ENCODE data around the gene RASGRP4. TPM values are rescaled to one million over a fixed set of nuclear protein-coding genes. Genes with fewer than 3 reads are reported as not detected.
A peak's percentile ranks its signal among the peaks of the same experiment; 100 is the strongest.

Gene RASGRP4
- total RNA-seq, 1 experiment from 2014 or later, result not detected

DNA sequence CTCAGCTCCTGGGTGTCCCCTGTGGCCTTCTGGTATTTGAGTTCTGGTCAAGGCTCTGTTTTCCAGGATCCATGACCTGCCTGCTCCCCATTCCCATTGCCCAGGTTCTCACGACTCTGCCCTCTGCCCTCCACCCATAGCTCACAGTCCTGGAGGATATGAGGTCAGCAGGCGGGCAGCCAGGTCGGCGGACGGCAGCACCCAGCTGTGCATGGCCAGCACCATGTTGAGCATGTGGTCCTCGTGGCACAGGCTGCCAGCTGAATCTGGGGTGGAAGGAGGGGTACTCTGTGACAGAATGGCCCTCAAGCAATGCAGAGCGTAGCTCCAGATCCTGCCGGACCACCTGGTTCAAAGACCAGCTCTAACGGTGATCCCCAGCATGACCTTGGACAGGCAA lies 5.1 kb downstream of the RASGRP4 start:
- ATAC-seq, result no peak
- no peaks in the 10 kb centered on the region for H3K27me3 ChIP-seq (ENCODE audit: control insufficient read depth, insufficient read depth, low read length)
- no peak for DNase-seq (ENCODE audit: low read depth, low spot score)
- H3K9me3 ChIP-seq (ENCODE audit: control insufficient read depth, insufficient read depth, low read depth, low read length), result no peaks in the 10 kb centered on the region
- H3K4me3 ChIP-seq (ENCODE audit: low read depth in 2 of 2, low read length in 2 of 2), result no peak overlapping the region
- TF ChIP-seq, protein P1, sequence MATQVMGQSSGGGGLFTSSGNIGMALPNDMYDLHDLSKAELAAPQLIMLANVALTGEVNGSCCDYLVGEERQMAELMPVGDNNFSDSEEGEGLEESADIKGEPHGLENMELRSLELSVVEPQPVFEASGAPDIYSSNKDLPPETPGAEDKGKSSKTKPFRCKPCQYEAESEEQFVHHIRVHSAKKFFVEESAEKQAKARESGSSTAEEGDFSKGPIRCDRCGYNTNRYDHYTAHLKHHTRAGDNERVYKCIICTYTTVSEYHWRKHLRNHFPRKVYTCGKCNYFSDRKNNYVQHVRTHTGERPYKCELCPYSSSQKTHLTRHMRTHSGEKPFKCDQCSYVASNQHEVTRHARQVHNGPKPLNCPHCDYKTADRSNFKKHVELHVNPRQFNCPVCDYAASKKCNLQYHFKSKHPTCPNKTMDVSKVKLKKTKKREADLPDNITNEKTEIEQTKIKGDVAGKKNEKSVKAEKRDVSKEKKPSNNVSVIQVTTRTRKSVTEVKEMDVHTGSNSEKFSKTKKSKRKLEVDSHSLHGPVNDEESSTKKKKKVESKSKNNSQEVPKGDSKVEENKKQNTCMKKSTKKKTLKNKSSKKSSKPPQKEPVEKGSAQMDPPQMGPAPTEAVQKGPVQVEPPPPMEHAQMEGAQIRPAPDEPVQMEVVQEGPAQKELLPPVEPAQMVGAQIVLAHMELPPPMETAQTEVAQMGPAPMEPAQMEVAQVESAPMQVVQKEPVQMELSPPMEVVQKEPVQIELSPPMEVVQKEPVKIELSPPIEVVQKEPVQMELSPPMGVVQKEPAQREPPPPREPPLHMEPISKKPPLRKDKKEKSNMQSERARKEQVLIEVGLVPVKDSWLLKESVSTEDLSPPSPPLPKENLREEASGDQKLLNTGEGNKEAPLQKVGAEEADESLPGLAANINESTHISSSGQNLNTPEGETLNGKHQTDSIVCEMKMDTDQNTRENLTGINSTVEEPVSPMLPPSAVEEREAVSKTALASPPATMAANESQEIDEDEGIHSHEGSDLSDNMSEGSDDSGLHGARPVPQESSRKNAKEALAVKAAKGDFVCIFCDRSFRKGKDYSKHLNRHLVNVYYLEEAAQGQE (IDR thresholded peaks at IDR 0.05; ENCODE audit: insufficient read depth in 1 of 2, low read depth in 2 of 2, low read length in 1 of 2), result no peak
- TF ChIP-seq POLR2AphosphoS5 (IDR thresholded peaks at IDR 0.05; ENCODE audit: low read depth, low read length), result no peak
- TF ChIP-seq CTCF (IDR thresholded peaks at IDR 0.05), result no peak
- no peak for TF ChIP-seq SIN3A (IDR thresholded peaks at IDR 0.05; ENCODE audit: borderline replicate concordance, insufficient read depth, low read depth, low read length)
- no peak for TF ChIP-seq TCF7L2 (IDR thresholded peaks at IDR 0.05; ENCODE audit: low read depth, low read length)
- in situ Hi-C loops (cut with HindIII; ENCODE audit: low pct_unique_long_range_greater_than_20kb, low sequenced_read_pairs) (no loop called here), intact Hi-C loops (cut with micrococcal nuclease; ENCODE audit: unreplicated experiment) (no loop called here)
- no peaks in the 10 kb centered on the region for H3K36me3 ChIP-seq (ENCODE audit: control insufficient read depth, insufficient read depth, low read length)
- POLR2A ChIA-PET, result no interaction called here
- no peaks in the 10 kb centered on the region for H3K4me1 ChIP-seq (ENCODE audit: control insufficient read depth, insufficient read depth, low read length)
- no peak overlapping the region for H3K27ac ChIP-seq (ENCODE audit: low read length)
- no TSS peak for BruUV-seq (replicated peaks)
- CTCF ChIA-PET, result interaction anchor here (0.6 to 1.0 kb wide), 2 partner anchors 58 to 180 kb away, joined by 3 to 4 read pairs; no protein-coding TSS in a partner anchor

DNA sequence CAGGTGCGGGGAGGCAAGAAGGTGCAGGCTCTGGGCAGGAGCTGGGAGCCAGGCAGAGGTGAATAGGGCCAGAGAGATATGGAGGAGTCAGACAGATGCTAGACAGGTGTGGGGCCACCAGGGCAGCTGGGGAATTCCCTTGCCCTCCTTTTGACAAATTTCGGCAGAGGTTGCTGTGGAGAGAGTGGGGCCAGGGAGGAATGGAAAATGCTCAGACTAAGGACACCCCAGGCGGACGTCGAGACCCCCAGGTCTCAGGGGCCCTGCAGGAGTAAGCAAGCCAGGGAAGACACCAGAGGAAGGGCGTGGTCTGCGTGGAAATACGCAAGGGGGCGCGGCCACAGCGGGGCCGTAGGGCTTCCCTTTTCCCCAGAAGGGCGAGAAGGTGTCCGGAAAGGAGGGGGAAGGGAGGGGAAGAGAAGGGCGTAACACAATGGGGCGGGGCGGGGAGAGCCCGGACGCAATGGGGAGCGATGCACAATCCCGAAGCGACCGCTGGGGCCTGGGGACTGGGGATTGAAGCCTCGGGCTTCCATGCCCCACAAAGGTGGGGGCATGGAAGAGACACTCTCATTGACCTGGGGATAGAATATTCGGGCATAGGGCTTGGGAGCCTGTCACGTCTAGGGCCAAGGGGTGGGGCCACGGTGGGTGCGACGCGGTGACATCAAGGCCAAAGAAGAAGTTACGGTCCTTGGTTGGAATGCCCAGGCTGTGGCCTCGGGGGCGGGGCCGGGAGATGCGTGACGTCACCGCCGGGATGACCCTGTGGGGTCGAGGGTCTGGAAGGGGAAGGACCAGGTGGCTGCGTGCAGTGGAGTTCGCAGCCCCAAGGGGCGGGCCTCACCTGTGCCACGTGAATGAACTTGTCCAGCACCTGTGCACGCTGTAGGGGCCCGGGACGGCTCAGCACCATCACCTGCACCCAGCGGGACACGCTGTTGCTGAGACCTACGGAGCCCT lies 8.2 kb downstream of the RASGRP4 start:
- no TSS peak for BruUV-seq (replicated peaks)
- H3K4me3 ChIP-seq (ENCODE audit: low read depth in 2 of 2, low read length in 2 of 2), result peak overlapping the region; percentile 25 to 51
- in situ Hi-C loops (cut with HindIII; ENCODE audit: low pct_unique_long_range_greater_than_20kb, low sequenced_read_pairs) (no loop called here), intact Hi-C loops (cut with micrococcal nuclease; ENCODE audit: unreplicated experiment) (no loop called here)
- no peaks in the 10 kb centered on the region for H3K36me3 ChIP-seq (ENCODE audit: control insufficient read depth, insufficient read depth, low read length)
- ATAC-seq (peak; percentile 66), DNase-seq (ENCODE audit: low read depth, low spot score) (no peak)
- peak; percentile 67; the same call in 1 of the 2 replicates for TF ChIP-seq TCF7L2 (IDR thresholded peaks at IDR 0.05; ENCODE audit: low read depth, low read length)
- TF ChIP-seq CTCF (IDR thresholded peaks at IDR 0.05), result no peak
- no peak overlapping the region for H3K27ac ChIP-seq (ENCODE audit: low read length)
- H3K4me1 ChIP-seq (ENCODE audit: control insufficient read depth, insufficient read depth, low read length), result no peaks in the 10 kb centered on the region
- POLR2A ChIA-PET, result no interaction called here
- CTCF ChIA-PET, result interaction anchor here (0.6 to 1.5 kb wide), 2 partner anchors 15 to 60 kb away, joined by 3 to 4 read pairs; partner anchors contain the start of gene FAM98C
- H3K27me3 ChIP-seq (ENCODE audit: control insufficient read depth, insufficient read depth, low read length), result no peaks in the 10 kb centered on the region
- H3K9me3 ChIP-seq (ENCODE audit: control insufficient read depth, insufficient read depth, low read depth, low read length), result no peaks in the 10 kb centered on the region
